Posterior vena cava (tissue), 2 donors: ENCODE results near the gene KLHL40. TPM values are rescaled to one million over a fixed set of nuclear protein-coding genes. Genes with fewer than 3 reads are reported as not detected.
A peak's percentile ranks its signal among the peaks of the same experiment; 100 is the strongest.
"Not testable (repeated sequence)": the region's sequence is repeated elsewhere in the genome, so short reads cannot be mapped to it uniquely, and the experiment has no call there.

ENCODE experiments used
- DNase-seq: peaks from one replicate; pipeline ENCODE4 v3.0.0-alpha.2; 2020; ENCODE audit warnings: low spot score
- intact Hi-C, 2 donors: fragments of 100-400 bp; cut with DNase I; formaldehyde crosslinking; loops; one replicate each; pipeline versions ENCODE4 v1.14.1 to v1.14.2; 2022 to 2023
- total RNA-seq, 2 donors: library from RNA; stranded (reverse); fragmentation: NEBNext Ultra II Directional; extraction: Animal tissue kit (Norgen Biotek cat#: 25700); gene quantifications; one replicate each; pipeline ENCODE4 v1.2.1, GENCODE V29; 2021
- donor health status: DM: yes; HTN: yes; CAD: no.
- donor health status: DM: yes; HTN: yes; CAD: no.

The KLHL40 gene
- total RNA-seq, 2 donors from 2014 or later, result not detected

DNA sequence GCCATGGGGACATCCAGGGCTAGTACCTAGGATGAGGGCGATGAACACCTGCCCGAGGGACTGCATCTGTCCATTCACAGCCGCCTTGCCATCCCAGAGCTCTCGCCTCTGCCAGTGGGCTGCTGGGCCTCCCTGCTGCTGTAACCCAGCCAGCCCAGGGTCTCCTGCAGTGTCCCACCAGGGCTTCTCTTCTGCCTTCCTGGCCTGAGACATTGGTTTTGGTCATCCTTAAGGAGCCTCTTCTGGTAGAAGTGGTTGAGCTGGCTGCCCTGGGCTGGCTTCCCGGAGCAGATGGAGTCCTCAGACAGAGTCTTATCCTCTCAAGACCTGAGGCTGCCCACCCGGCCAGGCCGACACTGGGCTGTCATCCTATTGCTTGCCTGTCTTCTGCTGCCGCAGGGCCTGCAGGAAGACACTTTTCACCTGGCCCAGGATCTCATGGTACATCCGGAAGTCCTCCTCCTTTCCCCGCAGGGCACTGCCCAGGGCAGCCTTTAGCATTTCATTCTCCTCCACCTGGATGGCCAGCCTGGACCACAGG lies 23.3 kb downstream of the KLHL40 start:
- intact Hi-C loops, result no loop called here
- DNase-seq, result no peak

DNA sequence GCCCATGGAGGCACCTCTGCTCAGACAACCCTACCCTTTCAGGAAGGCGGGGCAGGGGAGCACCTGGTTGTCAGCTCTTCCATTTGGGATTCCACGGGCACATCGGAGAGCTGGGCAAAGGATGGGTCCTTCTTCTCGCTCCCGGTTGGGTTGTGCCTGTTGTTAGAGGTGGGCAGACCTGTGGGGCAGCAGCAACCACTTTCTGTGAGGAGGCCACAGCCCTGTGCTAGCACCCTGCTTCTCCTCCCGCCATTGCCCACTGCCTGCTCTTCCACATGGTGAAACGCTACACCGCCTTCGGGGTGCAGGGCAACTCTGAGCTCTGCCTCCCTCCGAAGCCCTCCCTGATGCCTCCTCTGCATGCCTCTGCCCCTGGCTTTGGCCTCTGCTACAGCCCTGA lies 24.3 kb downstream of the KLHL40 start:
- peak; percentile 57 for DNase-seq
- intact Hi-C loops, result no loop called here

DNA sequence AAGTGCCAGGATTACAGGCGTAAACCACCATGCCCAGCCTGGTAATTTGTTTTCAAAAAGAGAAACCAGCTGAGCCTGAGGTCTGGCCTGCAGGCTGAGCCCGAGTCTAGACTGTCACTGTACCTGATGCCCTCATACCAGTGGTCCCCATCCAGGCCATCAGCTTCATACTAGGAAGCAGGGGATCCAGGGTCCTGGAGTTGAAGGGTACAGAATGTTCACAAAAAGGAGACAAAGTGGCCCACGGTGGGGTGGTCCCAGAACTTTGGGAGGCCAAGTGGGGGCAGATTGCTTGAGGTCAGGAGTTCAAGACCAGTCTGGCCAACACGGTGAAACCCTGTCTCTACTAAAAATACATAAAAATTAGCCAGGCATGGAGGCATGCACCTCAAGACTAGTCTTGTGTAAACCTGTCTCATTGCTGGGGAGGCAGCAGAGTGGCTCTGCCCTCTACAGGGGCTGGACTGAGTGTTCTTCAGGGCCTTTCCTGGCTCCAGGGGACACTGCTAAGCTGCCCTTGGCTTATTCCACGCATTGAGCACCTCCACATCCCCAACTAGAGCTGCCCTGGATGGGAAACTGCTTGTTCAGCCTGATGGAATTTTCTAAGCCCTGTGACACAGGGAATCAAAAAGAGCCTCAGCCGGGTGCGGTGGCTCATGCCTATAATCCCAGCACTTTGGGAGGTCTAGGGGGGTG lies 25.1 kb downstream of the KLHL40 start:
- DNase-seq, result peak; percentile 56
- intact Hi-C loops, result no loop called here

DNA sequence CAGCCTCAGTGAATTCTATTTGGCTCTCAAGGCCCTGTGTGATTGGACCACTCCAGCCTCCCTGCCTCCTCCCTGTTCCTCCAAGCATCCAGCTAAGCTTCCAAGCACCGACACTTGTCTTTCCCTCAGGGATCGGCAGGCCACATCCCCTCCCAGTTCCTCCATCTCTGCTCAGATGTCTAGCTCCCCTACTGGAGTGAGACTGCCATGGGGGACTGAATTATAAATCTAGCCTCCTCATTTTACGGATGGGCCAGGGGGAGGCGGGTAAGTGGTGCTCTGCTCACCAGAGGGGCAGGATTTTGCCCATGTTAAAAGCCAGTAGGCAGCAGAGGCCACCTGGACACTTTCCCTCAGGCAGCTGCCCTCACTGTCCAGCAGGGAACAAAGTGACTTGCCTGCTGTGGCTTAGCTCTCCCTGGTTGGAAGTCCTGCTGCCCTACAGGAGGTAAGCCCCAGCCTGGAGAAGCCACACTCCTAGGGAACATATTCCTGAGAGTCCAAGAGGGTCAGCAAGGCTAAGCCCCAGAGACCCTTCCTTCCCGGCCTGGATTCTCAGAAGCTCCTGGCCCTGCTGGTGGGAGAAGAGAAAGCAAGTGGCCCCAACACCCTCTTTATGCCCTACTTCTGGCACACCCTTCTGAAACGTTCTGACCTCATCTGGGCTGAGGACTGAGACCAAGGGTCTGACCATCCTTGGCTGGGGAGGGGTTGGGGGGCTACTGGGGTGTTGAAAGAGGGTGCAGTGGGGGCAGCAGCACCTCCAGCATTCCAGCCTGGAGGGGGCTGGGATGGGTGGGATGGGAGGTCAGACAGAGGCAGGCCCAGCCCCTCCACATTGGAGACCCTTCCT lies 26.4 kb downstream of the KLHL40 start:
- DNase-seq, result no peak
- intact Hi-C loops, result no loop called here

DNA sequence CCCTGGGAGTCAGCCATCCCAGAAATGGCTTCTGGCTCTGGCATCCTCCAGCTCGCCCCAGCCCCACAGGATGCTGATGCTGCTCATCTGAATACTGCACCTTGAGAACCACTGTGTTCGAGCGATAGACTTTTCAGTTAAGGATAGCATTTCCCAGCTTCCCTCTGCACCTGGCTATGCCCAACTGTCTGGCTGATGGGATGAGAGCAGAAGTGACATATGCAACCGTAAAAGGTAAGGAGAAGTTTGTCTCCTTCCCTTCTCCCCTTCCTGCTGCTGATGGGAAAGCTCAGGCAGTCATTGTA lies 27.0 kb downstream of the KLHL40 start:
- DNase-seq, result no peak
- intact Hi-C loops, result no loop called here

DNA sequence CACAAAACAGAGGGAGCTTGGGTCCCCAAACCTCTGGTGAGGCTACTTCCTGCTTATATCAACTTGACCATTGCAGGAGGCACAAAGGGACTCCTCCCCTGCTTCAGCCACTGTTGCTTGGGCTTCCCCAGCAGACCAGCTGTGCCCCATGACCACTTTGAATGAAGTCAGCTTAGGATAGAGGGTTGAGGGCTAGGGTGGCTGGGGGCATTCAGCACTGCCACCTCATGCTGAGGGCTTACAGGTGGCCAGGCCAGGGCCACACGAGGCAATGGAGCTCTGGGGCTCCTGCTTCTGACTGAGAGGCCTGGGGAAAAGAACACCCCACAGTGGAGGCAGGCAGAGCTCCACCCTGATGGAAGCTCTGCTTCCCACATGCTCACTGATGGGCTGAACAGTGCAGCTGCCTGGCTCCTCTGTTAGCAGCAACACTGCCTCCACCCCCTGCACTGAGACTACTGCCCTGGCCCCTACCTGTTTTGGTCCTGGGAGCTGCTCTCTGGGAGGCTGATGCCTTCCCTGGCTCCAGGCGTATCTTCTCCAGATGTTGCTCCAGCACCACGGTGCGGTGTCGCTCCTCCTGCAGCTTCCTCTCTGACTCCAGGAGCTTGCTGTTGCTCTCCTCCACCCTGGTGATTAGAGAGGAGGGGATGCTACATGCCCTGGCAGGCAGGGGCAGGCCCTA lies 27.5 kb downstream of the KLHL40 start:
- intact Hi-C loops, result no loop called here
- DNase-seq, result no peak

DNA sequence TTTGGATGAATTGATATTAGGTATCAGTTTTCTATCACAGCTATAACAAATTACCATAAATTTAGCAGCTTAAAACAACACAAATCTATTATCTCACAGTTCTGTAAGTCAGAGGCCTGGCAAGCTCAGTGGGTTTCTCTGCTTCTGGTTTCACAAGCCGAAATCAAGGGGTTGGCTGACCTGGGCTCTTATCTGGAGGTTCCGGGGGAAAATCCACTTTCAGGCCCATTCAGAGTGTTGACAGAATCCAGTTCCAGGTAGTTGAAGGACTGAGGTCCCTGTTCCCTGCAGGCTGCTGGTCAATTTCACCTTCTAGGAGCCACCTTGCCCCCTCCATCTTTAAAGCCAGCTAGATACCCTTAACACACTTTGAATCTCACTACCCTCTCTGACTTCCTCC lies 28.4 kb downstream of the KLHL40 start:
- intact Hi-C loops, result no loop called here
- DNase-seq, result no peak

DNA sequence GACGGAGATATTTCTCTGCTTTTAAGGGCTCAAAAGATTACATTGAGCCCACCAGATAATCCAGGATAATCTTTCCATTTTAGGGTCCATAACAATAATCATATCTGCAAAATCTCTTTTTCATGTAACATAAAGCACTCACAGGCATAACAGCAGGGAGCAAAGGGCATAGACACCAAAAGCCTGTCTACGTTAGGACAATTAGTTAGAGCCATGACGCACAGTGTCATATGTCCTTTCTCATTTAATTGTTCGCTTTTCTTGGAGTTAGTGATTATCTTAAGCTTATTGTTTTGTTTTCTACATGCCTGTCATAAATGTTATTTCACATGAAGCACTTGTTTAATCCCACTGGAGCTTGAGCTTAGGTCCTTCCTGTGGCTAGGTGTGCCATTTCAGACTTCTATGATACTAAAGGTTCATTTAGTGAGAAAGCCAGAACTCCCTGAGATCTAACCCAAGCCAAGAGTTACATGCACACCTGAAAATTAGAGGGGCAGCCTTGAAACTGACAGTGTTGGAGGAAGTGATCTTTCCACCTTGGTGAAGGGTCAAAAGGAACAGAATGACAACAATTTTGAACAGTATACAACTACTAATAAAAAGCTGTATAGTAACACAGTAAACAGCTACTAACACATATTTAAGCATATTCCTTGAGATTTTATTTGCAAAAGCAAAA lies 29.0 kb downstream of the KLHL40 start:
- intact Hi-C loops, result no loop called here

DNA sequence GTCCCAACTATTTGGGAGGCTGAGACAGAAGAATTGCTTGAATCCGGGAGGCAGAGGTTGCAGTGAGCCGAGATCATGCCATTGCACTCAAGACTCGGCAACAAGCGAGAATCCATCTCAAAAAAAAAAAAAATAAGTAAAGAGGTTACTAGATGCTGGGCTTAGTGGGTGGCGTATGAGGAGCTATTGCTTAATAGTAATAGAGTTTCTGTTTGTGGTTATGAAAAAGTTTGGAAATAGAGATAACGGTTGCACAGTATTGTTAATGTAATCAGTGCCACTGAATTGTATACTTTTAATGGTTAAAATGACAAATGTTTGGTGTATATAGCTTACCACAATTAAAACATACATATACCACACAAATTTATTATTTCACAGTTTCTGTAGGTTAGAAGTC lies 32.0 kb downstream of the KLHL40 start:
- intact Hi-C loops, result no loop called here
- no peak for DNase-seq

More for the DNA sequence above, 29.0 kb downstream of the KLHL40 start:
- no peak for DNase-seq

DNA sequence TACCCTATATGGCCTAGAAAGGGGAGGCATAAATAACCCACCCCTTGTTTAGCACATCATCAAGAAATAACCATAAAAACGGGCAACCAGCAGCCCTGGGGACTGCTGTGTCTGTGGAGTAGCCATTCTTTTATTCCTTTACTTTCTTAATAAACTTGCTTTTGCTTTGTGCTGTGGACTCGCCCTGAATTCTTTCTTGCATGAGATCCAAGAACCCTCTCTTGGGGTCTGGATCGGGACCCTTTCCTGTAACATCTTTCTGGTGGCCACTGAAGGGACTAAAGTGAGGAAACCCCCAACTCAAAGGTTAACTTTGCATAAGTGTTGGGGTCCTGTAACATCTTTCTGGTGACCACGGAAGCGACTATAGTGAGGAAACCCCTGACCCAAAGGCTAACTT lies 33.0 kb downstream of the KLHL40 start:
- no peak for DNase-seq
- intact Hi-C loops, result no loop called here

DNA sequence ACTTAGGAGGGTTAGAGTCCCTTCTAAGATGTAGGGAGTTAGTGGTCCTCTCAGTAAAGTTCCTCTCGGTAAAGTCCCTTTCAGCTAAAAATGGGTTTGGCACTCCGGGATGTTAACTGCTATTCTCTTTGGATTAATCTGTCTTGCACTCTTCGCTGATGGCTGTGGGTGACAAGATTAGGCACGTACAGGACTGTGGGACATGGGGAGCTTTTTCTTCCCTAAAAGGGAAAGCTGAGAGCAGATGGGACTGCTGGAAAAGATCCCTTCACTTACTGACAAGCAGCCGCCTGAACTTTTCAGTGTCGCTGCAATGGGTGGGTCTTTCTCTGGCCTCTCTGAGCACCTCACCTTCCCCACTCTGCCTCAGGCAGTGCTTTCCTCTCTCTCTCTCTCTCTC lies 33.7 kb downstream of the KLHL40 start:
- no peak for DNase-seq
- intact Hi-C loops, result no loop called here

DNA sequence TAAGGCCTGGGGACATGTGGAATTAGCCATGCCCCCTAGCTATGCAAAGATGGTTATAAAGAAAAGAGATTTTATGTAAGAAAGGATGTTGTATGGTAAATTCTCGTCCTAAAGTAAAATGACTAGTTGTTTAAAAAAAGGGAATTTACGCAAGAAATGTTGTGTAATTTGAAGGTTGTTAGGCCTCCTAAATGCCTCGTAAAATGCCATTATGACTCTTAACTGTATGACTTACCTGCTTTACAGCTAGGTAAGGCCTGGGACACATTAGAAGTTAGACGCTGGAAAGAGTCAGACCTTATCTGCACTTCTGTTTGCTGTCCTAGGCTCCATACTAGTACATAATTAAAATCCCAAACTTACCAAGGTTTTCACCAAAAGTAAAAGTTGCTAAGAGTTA lies 34.8 kb downstream of the KLHL40 start:
- intact Hi-C loops, result no loop called here
- DNase-seq, result no peak

DNA sequence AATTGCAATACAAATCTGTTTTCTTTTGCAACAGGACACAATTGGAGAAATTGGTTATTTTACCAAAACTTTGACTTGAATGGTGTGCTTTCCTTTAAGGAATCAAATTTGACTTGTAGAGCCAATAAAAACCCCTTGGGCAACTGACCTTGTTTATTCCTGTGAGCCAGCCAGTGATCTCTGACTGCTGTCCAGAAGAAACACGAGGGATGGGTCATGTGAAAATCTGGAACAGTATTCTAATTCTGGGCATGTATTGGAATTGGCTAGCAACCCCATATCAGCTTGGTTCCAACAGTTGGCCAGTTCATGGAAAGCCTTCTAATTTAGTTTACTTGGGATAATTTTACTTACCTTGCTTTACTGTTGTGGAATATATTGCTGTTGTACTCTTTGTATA lies 36.4 kb downstream of the KLHL40 start:
- intact Hi-C loops, result no loop called here

DNA sequence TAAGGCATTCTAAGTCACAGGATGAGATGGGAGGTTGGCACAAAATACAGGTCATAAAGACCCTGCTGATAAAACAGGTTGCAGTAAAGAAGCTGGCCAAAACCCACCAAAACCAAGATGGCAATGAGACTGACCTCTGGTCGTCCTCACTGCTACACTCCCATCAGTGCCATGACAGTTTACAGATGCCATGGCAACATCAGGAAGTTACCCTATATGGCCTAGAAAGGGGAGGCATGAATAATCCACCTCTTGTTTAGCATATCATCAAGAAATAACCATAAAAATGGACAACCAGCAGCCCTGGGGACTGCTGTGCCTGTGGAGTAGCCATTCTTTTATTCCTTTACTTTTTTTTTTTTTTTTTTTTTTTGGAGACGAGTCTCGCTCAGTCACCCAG lies 37.1 kb downstream of the KLHL40 start:
- intact Hi-C loops, DNase-seq: not testable (repeated sequence)

More for the DNA sequence above, 36.4 kb downstream of the KLHL40 start:
- no peak for DNase-seq

DNA sequence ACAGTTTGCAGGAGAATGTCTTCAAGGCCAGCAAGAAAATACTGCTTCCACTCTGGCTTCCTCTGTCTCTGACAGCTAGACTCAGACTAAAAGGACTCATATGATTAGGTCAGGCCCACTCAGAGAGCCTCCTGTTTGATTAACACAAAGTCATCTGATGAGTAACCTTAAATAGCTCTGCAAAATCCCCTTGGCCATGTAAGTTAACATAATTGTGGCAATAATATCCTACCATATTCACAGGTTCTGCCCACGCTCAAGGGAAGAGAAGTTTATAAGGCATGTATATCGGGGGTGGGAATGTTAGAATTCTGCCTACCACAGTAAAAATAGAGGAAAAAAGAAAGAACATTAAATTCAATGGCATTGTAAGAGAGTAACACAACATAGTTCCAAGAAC lies 37.9 kb downstream of the KLHL40 start:
- intact Hi-C loops, result no loop called here
- DNase-seq, result no peak

DNA sequence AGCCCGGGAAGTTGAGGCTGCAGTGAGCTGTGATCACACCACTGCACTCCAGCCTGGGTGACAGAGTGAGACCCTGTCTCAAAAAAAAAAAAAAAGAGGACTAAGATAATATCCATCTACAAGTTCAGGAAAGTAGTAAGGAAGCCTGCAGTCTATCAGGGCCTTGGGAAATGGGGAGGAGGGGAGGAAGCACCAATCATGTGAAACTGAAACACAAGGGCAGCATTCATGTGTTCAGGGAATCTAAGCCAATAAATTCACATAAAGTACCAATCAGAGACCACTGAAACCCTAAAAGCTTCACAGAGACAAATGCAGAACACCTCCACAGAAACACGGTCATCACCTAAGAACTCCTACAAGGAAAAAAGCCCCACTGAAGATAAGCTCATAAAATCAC lies 40.1 kb downstream of the KLHL40 start:
- intact Hi-C loops, result no loop called here
- DNase-seq, result no peak

DNA sequence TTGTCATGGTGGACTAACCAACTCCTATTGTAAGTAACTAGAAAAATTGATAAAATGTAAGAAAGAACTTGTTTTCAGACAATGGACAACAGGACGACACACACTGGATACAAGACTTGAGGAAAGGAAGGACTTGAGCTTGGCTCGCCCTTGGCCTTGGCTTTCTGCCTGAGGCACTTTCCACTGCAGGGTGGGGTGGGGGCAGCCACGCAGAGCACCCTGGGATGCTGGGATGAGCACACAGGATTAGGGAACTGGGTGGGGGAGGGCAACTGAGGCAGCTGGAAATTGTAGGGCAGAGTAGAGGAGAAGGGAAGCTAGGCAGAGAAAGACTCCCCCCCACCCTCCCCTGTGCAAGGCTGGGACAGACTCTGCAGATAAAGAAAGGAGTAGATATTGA lies 42.7 kb downstream of the KLHL40 start:
- no peak for DNase-seq
- intact Hi-C loops, result no loop called here

DNA sequence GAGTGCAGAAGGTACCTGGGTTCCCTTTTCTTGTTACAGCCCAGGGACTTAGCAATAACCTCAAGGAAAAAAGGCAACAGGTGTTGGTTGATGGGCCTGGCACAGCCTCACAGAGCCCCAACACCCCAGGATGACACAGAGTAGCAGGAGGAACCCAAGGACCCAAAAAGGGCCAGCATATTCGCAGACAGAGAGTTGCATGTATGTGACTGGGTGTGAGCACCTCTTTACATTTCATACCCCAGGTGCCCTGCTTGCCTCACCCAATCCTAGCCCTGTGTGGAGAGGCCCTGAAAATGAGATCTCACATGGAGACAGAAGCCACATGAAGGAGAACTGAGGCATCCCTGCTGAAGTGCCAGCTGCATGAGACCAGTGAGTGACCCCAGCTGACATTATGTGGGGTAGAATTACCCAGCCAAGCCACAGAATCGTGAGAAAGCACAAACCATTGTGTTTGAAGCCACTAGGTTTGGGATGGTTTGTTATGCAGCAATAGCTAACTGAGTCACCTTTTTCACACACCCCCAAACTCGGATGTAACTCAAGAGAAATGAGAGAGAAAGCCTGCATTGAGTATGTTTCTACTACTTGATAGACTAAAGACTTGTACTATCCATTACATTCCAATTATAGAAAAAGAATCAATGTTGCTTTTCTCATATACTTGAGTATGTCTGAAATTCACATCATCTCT lies 43.5 kb downstream of the KLHL40 start:
- intact Hi-C loops, result loop anchor here in 1 of 2 donors (1.0 kb wide), 1 partner anchor 25 kb away; no protein-coding TSS in a partner anchor
- DNase-seq, result no peak
